ENCODE results near the gene KIF1B. TPM values are rescaled to one million over a fixed set of nuclear protein-coding genes. Genes with fewer than 3 reads are reported as not detected.

The KIF1B gene
- total and polyA plus RNA-seq, 2 experiments from 2014 or later, result 21.5 to 68.4 TPM

DNA sequence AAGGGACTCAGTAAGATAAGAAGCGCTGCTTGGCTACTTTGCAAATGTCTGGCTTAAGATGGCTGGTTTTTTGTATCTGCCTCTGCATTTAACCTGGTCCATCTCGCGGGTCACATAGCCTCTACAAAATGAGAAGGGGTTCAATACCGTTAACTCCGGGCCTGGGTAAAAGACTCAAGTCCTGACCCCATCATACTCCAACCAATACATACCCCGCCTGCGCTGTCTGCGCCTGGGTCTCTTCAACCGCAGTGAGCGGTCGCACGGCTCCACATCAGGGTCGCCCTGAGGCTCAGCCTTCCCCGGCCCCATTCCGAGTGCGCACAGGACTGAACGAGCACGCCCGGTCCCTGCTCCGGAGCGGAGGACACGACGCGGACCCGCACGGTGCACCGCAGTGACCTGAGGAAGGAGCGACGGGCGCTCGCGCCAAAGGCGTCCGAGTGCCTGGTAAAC is 187.9 kb downstream of the KIF1B start:
- peaks cover 16% of the 10 kb centered on the region for H3F3A ChIP-seq (replicated peaks; ENCODE audit: low read depth)
- peak overlapping the region; percentile 33; the same call in 1 of the 2 replicates for H3K27ac ChIP-seq (ENCODE audit: low read depth)
- ATAC-seq (peak; percentile 68), DNase-seq (ENCODE audit: low spot score) (no peak)
- no peaks in the 10 kb centered on the region for H3K9me2 ChIP-seq (ENCODE audit: insufficient read depth)
- peak overlapping the region; percentile 99 for H3K4me2 ChIP-seq
- H2AFZ ChIP-seq, result peak overlapping the region; percentile 88
- H4K20me1 ChIP-seq (replicated peaks; ENCODE audit: insufficient read depth), result peaks cover 28% of the 10 kb centered on the region
- Mint-ChIP-seq H3K27me3 (ENCODE audit: insufficient read depth, low read depth, poor library complexity) (peaks cover 1% of the 10 kb centered on the region), H3K36me3 (ENCODE audit: low read depth) (peaks cover 48% of the 10 kb centered on the region), H3K4me1 (peaks cover 13% of the 10 kb centered on the region), H3K9me3 (peaks cover 7% of the 10 kb centered on the region), H3K27ac (0 out of 2 replicates have a peak overlapping the region, but pooled peaks have one; percentile 60), H3K4me3 (peak overlapping the region; percentile 96)
- H3K27me3 ChIP-seq (ENCODE audit: insufficient read depth), result no peaks in the 10 kb centered on the region
- H3K4me3 ChIP-seq, result peak overlapping the region; percentile 98
- TF ChIP-seq EZH2 (IDR thresholded peaks at IDR 0.05; ENCODE audit: low read depth, unreplicated experiment) (no peak), EZH2phosphoT487 (IDR thresholded peaks at IDR 0.05; ENCODE audit: unreplicated experiment) (no peak), NANOG (IDR thresholded peaks at IDR 0.05; ENCODE audit: borderline replicate concordance) (no peak), STAT1 (IDR thresholded peaks at IDR 0.05; ENCODE audit: unreplicated experiment) (no peak), CREB1 (CRISPR knock-in tag; IDR thresholded peaks at IDR 0.05; ENCODE audit: low read depth) (no peak), ZNF331 (CRISPR knock-in tag; IDR thresholded peaks at IDR 0.05; ENCODE audit: low read depth) (no peak)
- TF ChIP-seq, protein P1, sequence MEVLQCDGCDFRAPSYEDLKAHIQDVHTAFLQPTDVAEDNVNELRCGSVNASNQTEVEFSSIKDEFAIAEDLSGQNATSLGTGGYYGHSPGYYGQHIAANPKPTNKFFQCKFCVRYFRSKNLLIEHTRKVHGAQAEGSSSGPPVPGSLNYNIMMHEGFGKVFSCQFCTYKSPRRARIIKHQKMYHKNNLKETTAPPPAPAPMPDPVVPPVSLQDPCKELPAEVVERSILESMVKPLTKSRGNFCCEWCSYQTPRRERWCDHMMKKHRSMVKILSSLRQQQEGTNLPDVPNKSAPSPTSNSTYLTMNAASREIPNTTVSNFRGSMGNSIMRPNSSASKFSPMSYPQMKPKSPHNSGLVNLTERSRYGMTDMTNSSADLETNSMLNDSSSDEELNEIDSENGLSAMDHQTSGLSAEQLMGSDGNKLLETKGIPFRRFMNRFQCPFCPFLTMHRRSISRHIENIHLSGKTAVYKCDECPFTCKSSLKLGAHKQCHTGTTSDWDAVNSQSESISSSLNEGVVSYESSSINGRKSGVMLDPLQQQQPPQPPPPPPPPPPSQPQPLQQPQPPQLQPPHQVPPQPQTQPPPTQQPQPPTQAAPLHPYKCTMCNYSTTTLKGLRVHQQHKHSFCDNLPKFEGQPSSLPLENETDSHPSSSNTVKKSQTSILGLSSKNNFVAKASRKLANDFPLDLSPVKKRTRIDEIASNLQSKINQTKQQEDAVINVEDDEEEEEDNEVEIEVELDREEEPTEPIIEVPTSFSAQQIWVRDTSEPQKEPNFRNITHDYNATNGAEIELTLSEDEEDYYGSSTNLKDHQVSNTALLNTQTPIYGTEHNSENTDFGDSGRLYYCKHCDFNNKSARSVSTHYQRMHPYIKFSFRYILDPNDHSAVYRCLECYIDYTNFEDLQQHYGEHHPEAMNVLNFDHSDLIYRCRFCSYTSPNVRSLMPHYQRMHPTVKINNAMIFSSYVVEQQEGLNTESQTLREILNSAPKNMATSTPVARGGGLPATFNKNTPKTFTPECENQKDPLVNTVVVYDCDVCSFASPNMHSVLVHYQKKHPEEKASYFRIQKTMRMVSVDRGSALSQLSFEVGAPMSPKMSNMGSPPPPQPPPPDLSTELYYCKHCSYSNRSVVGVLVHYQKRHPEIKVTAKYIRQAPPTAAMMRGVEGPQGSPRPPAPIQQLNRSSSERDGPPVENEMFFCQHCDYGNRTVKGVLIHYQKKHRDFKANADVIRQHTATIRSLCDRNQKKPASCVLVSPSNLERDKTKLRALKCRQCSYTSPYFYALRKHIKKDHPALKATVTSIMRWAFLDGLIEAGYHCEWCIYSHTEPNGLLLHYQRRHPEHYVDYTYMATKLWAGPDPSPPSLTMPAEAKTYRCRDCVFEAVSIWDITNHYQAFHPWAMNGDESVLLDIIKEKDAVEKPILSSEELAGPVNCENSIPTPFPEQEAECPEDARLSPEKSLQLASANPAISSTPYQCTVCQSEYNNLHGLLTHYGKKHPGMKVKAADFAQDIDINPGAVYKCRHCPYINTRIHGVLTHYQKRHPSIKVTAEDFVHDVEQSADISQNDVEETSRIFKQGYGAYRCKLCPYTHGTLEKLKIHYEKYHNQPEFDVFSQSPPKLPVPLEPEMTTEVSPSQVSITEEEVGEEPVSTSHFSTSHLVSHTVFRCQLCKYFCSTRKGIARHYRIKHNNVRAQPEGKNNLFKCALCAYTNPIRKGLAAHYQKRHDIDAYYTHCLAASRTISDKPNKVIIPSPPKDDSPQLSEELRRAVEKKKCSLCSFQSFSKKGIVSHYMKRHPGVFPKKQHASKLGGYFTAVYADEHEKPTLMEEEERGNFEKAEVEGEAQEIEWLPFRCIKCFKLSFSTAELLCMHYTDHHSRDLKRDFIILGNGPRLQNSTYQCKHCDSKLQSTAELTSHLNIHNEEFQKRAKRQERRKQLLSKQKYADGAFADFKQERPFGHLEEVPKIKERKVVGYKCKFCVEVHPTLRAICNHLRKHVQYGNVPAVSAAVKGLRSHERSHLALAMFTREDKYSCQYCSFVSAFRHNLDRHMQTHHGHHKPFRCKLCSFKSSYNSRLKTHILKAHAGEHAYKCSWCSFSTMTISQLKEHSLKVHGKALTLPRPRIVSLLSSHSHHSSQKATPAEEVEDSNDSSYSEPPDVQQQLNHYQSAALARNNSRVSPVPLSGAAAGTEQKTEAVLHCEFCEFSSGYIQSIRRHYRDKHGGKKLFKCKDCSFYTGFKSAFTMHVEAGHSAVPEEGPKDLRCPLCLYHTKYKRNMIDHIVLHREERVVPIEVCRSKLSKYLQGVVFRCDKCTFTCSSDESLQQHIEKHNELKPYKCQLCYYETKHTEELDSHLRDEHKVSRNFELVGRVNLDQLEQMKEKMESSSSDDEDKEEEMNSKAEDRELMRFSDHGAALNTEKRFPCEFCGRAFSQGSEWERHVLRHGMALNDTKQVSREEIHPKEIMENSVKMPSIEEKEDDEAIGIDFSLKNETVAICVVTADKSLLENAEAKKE (CRISPR knock-in tag; IDR thresholded peaks at IDR 0.05), result no peak
- peaks cover 23% of the 10 kb centered on the region for H3K36me3 ChIP-seq (ENCODE audit: insufficient read depth)
- peaks cover 34% of the 10 kb centered on the region for H3K79me2 ChIP-seq (replicated peaks; ENCODE audit: insufficient read depth)
- H3K4me1 ChIP-seq (ENCODE audit: insufficient read depth), result peaks cover 12% of the 10 kb centered on the region
